Neural cell (in vitro differentiated cells): ENCODE measurements around the gene ASCC1. TPM values are rescaled to one million over a fixed set of nuclear protein-coding genes. Genes with fewer than 3 reads are reported as not detected.

Experiments used
- H2AFZ ChIP-seq: fragments of 200-600, 300-800 bp; sonication (generic), shearing (Covaris generic); 2 replicates; pipeline ENCODE4 v1.6.0; 2014; ENCODE audit warnings: low read depth, mild to moderate bottlenecking, antibody characterized with exemption, low read length, moderate library complexity
- H3F3A ChIP-seq: fragments of 200-600 bp; shearing (Covaris generic); 2 replicates; pipeline ENCODE4 v1.6.1; 2016; ENCODE audit warnings: mild to moderate bottlenecking, moderate library complexity, mixed read lengths, antibody characterized with exemption, low read length; ENCODE audit not compliant: insufficient read depth, poor library complexity, severe bottlenecking
- H3K27ac ChIP-seq: fragments of 200-600, 300-800 bp; sonication (generic), shearing (Covaris generic); 2 replicates; pipeline ENCODE4 v1.5.1; 2014; ENCODE audit warnings: mild to moderate bottlenecking, low read length, moderate library complexity
- H3K27me3 ChIP-seq: fragments of 300-800, 200-600 bp; sonication (generic), shearing (Covaris generic); 2 replicates; pipeline ENCODE4 v1.6.0; 2014; ENCODE audit warnings: mild to moderate bottlenecking, low read depth, low read length, moderate library complexity; ENCODE audit not compliant: insufficient read depth
- H3K36me3 ChIP-seq: fragments of 300-800, 200-600 bp; sonication (generic), shearing (Covaris generic); 2 replicates; pipeline ENCODE4 v1.5.1; 2014; ENCODE audit warnings: mild to moderate bottlenecking, antibody characterized with exemption, low read length, moderate library complexity; ENCODE audit not compliant: insufficient read depth
- H3K4me2 ChIP-seq: fragments of 300-800, 200-600 bp; sonication (generic), shearing (Covaris generic); 2 replicates; pipeline ENCODE4 v1.6.0; 2014; ENCODE audit warnings: mild to moderate bottlenecking, low read length
- H3K4me3 ChIP-seq: fragments of 300-800, 200-600 bp; sonication (generic), shearing (Covaris generic); 2 replicates; pipeline ENCODE4 v1.5.1; 2014; ENCODE audit warnings: mild to moderate bottlenecking, low read length, moderate library complexity
- H3K79me2 ChIP-seq: fragments of 200-600 bp; shearing (Covaris generic); replicated peaks from 2 replicates; pipeline ENCODE4 v1.6.0; 2014; ENCODE audit warnings: mild to moderate bottlenecking, low read length, moderate library complexity; ENCODE audit not compliant: insufficient read depth
- H3K9ac ChIP-seq: fragments of 300-800, 200-600 bp; sonication (generic), shearing (Covaris generic); 2 replicates; pipeline ENCODE4 v1.6.1; 2016; ENCODE audit warnings: mild to moderate bottlenecking, low read length, mixed read lengths
- H3K9me2 ChIP-seq: fragments of 200-600 bp; shearing (Covaris generic); 2 replicates; pipeline ENCODE4 v1.6.1; 2016; ENCODE audit warnings: mild to moderate bottlenecking, low read length, mixed read lengths; ENCODE audit not compliant: insufficient read depth
- H3K9me3 ChIP-seq: fragments of 200-600, 300-800 bp; sonication (generic), shearing (Covaris generic); 2 replicates; pipeline ENCODE4 v1.6.1; 2016; ENCODE audit warnings: mild to moderate bottlenecking, mixed run types, low read length, moderate library complexity, mixed read lengths
- H4K20me1 ChIP-seq: fragments of 200-600 bp; shearing (Covaris generic); 2 replicates; pipeline ENCODE4 v1.6.1; 2016; ENCODE audit warnings: mild to moderate bottlenecking, mixed run types; ENCODE audit not compliant: insufficient read depth
- EP300 ChIP-seq: fragments of 450-650 bp; conservative IDR thresholded peaks from 2 replicates; pipeline ENCODE4 v1.6.1; 2014; ENCODE audit warnings: antibody characterized with exemption, mild to moderate bottlenecking, moderate library complexity; ENCODE audit not compliant: poor library complexity, severe bottlenecking
- EZH2 ChIP-seq: fragments of 200-600, 300-800 bp; shearing (Covaris generic), sonication (generic); IDR thresholded peaks from 2 replicates; pipeline ENCODE4 v1.6.1; 2014; ENCODE audit warnings: antibody characterized with exemption, low read length, borderline replicate concordance, mild to moderate bottlenecking; ENCODE audit not compliant: insufficient read depth, poor library complexity, severe bottlenecking
- MXI1 ChIP-seq: fragments of 450-650 bp; conservative IDR thresholded peaks from 2 replicates; pipeline ENCODE4 v1.6.1; 2014; ENCODE audit warnings: antibody characterized with exemption, mild to moderate bottlenecking; ENCODE audit not compliant: poor library complexity, severe bottlenecking
- POLR2AphosphoS5 ChIP-seq: IDR thresholded peaks from 2 replicates; pipeline ENCODE4 v1.6.1; 2012
- RAD21 ChIP-seq: fragments of 450-650 bp; conservative IDR thresholded peaks from 2 replicates; pipeline ENCODE4 v1.6.1; 2014; ENCODE audit warnings: antibody characterized with exemption, mild to moderate bottlenecking, moderate library complexity
- SMC3 ChIP-seq: fragments of 450-650 bp; conservative IDR thresholded peaks from 2 replicates; pipeline ENCODE4 v1.6.1; 2014; ENCODE audit warnings: antibody characterized with exemption, mild to moderate bottlenecking, moderate library complexity; ENCODE audit not compliant: poor library complexity
- TAF1 ChIP-seq: IDR thresholded peaks from 2 replicates; pipeline ENCODE4 v1.6.1; 2012; ENCODE audit warnings: low read depth
- polyA plus RNA-seq: library from polyadenylated mRNA; depleted of rRNA; stranded (reverse); fragments of >200 nt; gene quantifications from 2 replicates; pipeline ENCODE4 v1.2.3, GENCODE V29; 2014
- TF ChIP-seq, protein P1 (sequence below): IDR thresholded peaks from 2 replicates; pipeline ENCODE4 v1.6.1; 2012; ENCODE audit warnings: borderline replicate concordance
- TF ChIP-seq, protein P2 (sequence below): fragments of 450-650 bp; IDR thresholded peaks from 2 replicates; pipeline ENCODE4 v1.5.1; 2014; ENCODE audit warnings: antibody characterized with exemption, mild to moderate bottlenecking, moderate library complexity; ENCODE audit not compliant: poor library complexity, severe bottlenecking

The ASCC1 gene
- polyA plus RNA-seq, 1 donor from 2014 or later: 39.6 TPM

GRCh38 chr10:72121389-72121788 is 94.7 kb downstream of the ASCC1 start:
- no peaks in the 10 kb centered on the region for H3K27me3 ChIP-seq
- H4K20me1 ChIP-seq: no peaks in the 10 kb centered on the region
- no peak for TF ChIP-seq EP300
- TF ChIP-seq EZH2: no peak
- no peak for TF ChIP-seq SMC3
- no peak for TF ChIP-seq TAF1
- TF ChIP-seq, protein P1, sequence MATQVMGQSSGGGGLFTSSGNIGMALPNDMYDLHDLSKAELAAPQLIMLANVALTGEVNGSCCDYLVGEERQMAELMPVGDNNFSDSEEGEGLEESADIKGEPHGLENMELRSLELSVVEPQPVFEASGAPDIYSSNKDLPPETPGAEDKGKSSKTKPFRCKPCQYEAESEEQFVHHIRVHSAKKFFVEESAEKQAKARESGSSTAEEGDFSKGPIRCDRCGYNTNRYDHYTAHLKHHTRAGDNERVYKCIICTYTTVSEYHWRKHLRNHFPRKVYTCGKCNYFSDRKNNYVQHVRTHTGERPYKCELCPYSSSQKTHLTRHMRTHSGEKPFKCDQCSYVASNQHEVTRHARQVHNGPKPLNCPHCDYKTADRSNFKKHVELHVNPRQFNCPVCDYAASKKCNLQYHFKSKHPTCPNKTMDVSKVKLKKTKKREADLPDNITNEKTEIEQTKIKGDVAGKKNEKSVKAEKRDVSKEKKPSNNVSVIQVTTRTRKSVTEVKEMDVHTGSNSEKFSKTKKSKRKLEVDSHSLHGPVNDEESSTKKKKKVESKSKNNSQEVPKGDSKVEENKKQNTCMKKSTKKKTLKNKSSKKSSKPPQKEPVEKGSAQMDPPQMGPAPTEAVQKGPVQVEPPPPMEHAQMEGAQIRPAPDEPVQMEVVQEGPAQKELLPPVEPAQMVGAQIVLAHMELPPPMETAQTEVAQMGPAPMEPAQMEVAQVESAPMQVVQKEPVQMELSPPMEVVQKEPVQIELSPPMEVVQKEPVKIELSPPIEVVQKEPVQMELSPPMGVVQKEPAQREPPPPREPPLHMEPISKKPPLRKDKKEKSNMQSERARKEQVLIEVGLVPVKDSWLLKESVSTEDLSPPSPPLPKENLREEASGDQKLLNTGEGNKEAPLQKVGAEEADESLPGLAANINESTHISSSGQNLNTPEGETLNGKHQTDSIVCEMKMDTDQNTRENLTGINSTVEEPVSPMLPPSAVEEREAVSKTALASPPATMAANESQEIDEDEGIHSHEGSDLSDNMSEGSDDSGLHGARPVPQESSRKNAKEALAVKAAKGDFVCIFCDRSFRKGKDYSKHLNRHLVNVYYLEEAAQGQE: no peak
- TF ChIP-seq RAD21: no peak
- no peak for TF ChIP-seq POLR2AphosphoS5
- no peak for TF ChIP-seq MXI1
- TF ChIP-seq, protein P2, sequence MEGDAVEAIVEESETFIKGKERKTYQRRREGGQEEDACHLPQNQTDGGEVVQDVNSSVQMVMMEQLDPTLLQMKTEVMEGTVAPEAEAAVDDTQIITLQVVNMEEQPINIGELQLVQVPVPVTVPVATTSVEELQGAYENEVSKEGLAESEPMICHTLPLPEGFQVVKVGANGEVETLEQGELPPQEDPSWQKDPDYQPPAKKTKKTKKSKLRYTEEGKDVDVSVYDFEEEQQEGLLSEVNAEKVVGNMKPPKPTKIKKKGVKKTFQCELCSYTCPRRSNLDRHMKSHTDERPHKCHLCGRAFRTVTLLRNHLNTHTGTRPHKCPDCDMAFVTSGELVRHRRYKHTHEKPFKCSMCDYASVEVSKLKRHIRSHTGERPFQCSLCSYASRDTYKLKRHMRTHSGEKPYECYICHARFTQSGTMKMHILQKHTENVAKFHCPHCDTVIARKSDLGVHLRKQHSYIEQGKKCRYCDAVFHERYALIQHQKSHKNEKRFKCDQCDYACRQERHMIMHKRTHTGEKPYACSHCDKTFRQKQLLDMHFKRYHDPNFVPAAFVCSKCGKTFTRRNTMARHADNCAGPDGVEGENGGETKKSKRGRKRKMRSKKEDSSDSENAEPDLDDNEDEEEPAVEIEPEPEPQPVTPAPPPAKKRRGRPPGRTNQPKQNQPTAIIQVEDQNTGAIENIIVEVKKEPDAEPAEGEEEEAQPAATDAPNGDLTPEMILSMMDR: no peak
- no peaks in the 10 kb centered on the region for H3K9me3 ChIP-seq
- no peak overlapping the region for H3K4me2 ChIP-seq
- H3K79me2 ChIP-seq: no peaks in the 10 kb centered on the region
- no peak overlapping the region for H3K4me3 ChIP-seq
- H3K9ac ChIP-seq: no peak overlapping the region
- H3K27ac ChIP-seq: no peak overlapping the region
- H2AFZ ChIP-seq: no peak overlapping the region
- H3F3A ChIP-seq: peaks cover 8% of the 10 kb centered on the region
- H3K36me3 ChIP-seq: no peaks in the 10 kb centered on the region
- H3K9me2 ChIP-seq: no peaks in the 10 kb centered on the region

GRCh38 chr10:72116372-72116771 is 99.7 kb downstream of the ASCC1 start:
- no peak overlapping the region for H3K27ac ChIP-seq
- H2AFZ ChIP-seq: no peak overlapping the region
- H3K4me3 ChIP-seq: no peak overlapping the region
- no peaks in the 10 kb centered on the region for H4K20me1 ChIP-seq
- no peaks in the 10 kb centered on the region for H3K79me2 ChIP-seq
- no peaks in the 10 kb centered on the region for H3K9me3 ChIP-seq
- H3K9ac ChIP-seq: no peak overlapping the region
- no peak for TF ChIP-seq TAF1
- TF ChIP-seq RAD21: no peak
- TF ChIP-seq, protein P1: no peak
- no peak for TF ChIP-seq EZH2
- no peak for TF ChIP-seq SMC3
- no peak for TF ChIP-seq EP300
- TF ChIP-seq, protein P2: no peak
- no peak for TF ChIP-seq POLR2AphosphoS5
- no peaks in the 10 kb centered on the region for H3K27me3 ChIP-seq
- no peaks in the 10 kb centered on the region for H3K36me3 ChIP-seq
- no peaks in the 10 kb centered on the region for H3K9me2 ChIP-seq
- H3K4me2 ChIP-seq: no peak overlapping the region
- H3F3A ChIP-seq: no peaks in the 10 kb centered on the region
